ENCODE measurements around the gene COL6A2. TPM values are rescaled to one million over a fixed set of nuclear protein-coding genes. Genes with fewer than 3 reads are reported as not detected.
A peak's percentile ranks its signal among the peaks of the same experiment; 100 is the strongest.

The COL6A2 gene
- total and polyA plus RNA-seq, 2 of the 13 experiments (the other 11 are each of a cell fraction or from before 2014, with no cell fraction given), result 0.07 to 0.41 TPM

- TF ChIP-seq NCOA5 (CRISPR knock-in tag; IDR thresholded peaks at IDR 0.05), result no peak
- TF ChIP-seq THYN1 (CRISPR knock-in tag; IDR thresholded peaks at IDR 0.05; ENCODE audit: borderline replicate concordance, low read depth), result no peak
- 0 out of 2 replicates have a peak, but pooled peaks have one; percentile 4 for TF ChIP-seq ZNF441 (CRISPR knock-in tag; IDR thresholded peaks at IDR 0.05; ENCODE audit: borderline replicate concordance)
- TF ChIP-seq ZNF563 (CRISPR knock-in tag; IDR thresholded peaks at IDR 0.05), result peak; percentile 82
- peak; percentile 14; the same call in 1 of the 2 replicates for TF ChIP-seq ZNF572 (CRISPR knock-in tag; IDR thresholded peaks at IDR 0.05)
- TF ChIP-seq DDIT3 (CRISPR knock-in tag; IDR thresholded peaks at IDR 0.05), result no peak
- peak; percentile 89 for TF ChIP-seq SAP130 (CRISPR knock-in tag; IDR thresholded peaks at IDR 0.05; ENCODE audit: low read depth)
- TF ChIP-seq ERF (CRISPR knock-in tag; IDR thresholded peaks at IDR 0.05), result 0 out of 2 replicates have a peak, but pooled peaks have one; percentile 28
- peak; percentile 88; the same call in 1 of the 2 replicates for TF ChIP-seq ZNF776 (CRISPR knock-in tag; IDR thresholded peaks at IDR 0.05)
- TF ChIP-seq EEA1 (CRISPR knock-in tag; IDR thresholded peaks at IDR 0.05; ENCODE audit: borderline replicate concordance), result peak; percentile 55; the same call in 1 of the 2 replicates
- TF ChIP-seq NBN (conservative IDR thresholded peaks at IDR 0.05), result no peak
- TF ChIP-seq ZNF180 (CRISPR knock-in tag; IDR thresholded peaks at IDR 0.05; ENCODE audit: borderline replicate concordance, low read depth), result peak; percentile 45; the same call in 1 of the 2 replicates
- TF ChIP-seq NFRKB (IDR thresholded peaks at IDR 0.05), result no peak
- TF ChIP-seq THRA (CRISPR knock-in tag; IDR thresholded peaks at IDR 0.05; ENCODE audit: borderline replicate concordance), result no peak
- peak; percentile 47; the same call in 1 of the 2 replicates for TF ChIP-seq HIC2 (CRISPR knock-in tag; IDR thresholded peaks at IDR 0.05; ENCODE audit: low read depth)
- TF ChIP-seq ZNF337 (CRISPR knock-in tag; IDR thresholded peaks at IDR 0.05; ENCODE audit: borderline replicate concordance, low read depth), result peak; percentile 69; the same call in 1 of the 2 replicates
- TF ChIP-seq RERE (CRISPR knock-in tag; IDR thresholded peaks at IDR 0.05; ENCODE audit: low read depth), result no peak
- TF ChIP-seq SRSF1 (optimal IDR thresholded peaks at IDR 0.05; ENCODE audit: low read depth, low read length), result peak; percentile 51
- no peak for TF ChIP-seq IKZF4 (CRISPR knock-in tag; IDR thresholded peaks at IDR 0.05; ENCODE audit: borderline replicate concordance, low read depth, not compliant biosample characterization)
- 0 out of 2 replicates have a peak, but pooled peaks have one; percentile 41 for TF ChIP-seq REL (CRISPR knock-in tag; conservative IDR thresholded peaks at IDR 0.05)
Measured at GRCh38 chr21:46155514-46156377, 57.8 kb downstream of the COL6A2 start, which contains the start of gene FTCD (continued).
